HepG2 (cell line): ENCODE measurements around the gene MEG3. TPM values are rescaled to one million over a fixed set of nuclear protein-coding genes. Genes with fewer than 3 reads are reported as not detected.

Experiments
- ATAC-seq: fragments of 200-7000 bp; cut with Tn5 transposase; 3 replicates; pipeline ENCODE4 v1.9.1; 2020; ENCODE audit warnings: mild to moderate bottlenecking, moderate library complexity
- BruUV-seq: library from RNA; stranded (reverse); fragments of 400-500 nt; replicated peaks from 2 replicates; lab custom pipeline; 2021; lab: Mats Ljungman, UMichigan
- CTCF ChIA-PET: fragments of 300-600 bp; formaldehyde crosslinking; extraction: SDS; loops from one replicate; lab custom pipeline; 2021; ENCODE audit warnings: low total read pairs, inconsistent platforms, low intra/inter-chr PET ratio; lab: Yijun Ruan, JAX
- POLR2A ChIA-PET: fragments of 350-600 bp; sonication (Branson Sonifier 250); formaldehyde crosslinking; loops from one replicate; lab custom pipeline; 2020; ENCODE audit warnings: antibody characterized with exemption, inconsistent platforms; lab: Yijun Ruan, JAX
- DNase-seq: peaks from one replicate; pipeline ENCODE4 v3.0.0-alpha.2; 2015; ENCODE audit warnings: low spot score
- FAIRE-seq: peaks from 3 replicates; lab custom pipeline; 2011; peaks lifted over from hg19 to GRCh38; lab: Jason Lieb, UNC
- H2AFZ ChIP-seq: one replicate; pipeline ENCODE4 v1.6.1; 2011; ENCODE audit warnings: low read length, inconsistent platforms
- H3K27ac ChIP-seq: fragments of 300-600 bp; 3 replicates; pipeline ENCODE4 v1.8.0; 2011; ENCODE audit warnings: mixed run types, mild to moderate bottlenecking, mixed read lengths, low read length, inconsistent platforms; ENCODE audit not compliant: insufficient read depth; ENCODE audit errors: extremely low read length
- H3K27me3 ChIP-seq, 2 experiments: fragments of 200-600 bp in 1 of 2; 2 replicates in 1 of 2; 3 replicates in 1 of 2; pipeline versions ENCODE4 v1.6.0 to v1.8.0; 2011; ENCODE audit warnings: low read length in 2 of 2, mild to moderate bottlenecking in 2 of 2, moderate library complexity in 2 of 2, inconsistent platforms in 1 of 2; ENCODE audit not compliant: insufficient read depth in 2 of 2, control insufficient read depth in 1 of 2
- H3K36me3 ChIP-seq, 2 experiments: fragments of 200-600 bp in 1 of 2; replicated peaks in 1 of 2; 2 replicates in 1 of 2; 3 replicates in 1 of 2; pipeline versions ENCODE4 v1.5.1 to v1.8.0; 2011; ENCODE audit warnings: low read length in 2 of 2, inconsistent platforms in 1 of 2; ENCODE audit not compliant: insufficient read depth in 2 of 2, control insufficient read depth in 1 of 2
- H3K4me1 ChIP-seq: 2 replicates; pipeline ENCODE4 v1.5.1; 2012; ENCODE audit warnings: low read length, inconsistent platforms; ENCODE audit not compliant: insufficient read depth
- H3K4me2 ChIP-seq: 2 replicates; pipeline ENCODE4 v1.6.0; 2011; ENCODE audit warnings: low read depth, low read length, inconsistent platforms
- H3K4me3 ChIP-seq, 3 experiments: fragments of 200-600 bp in 1 of 3; sonication (generic), shearing (Covaris generic) in 1 of 3; replicated peaks in 1 of 3; 2 replicates each; pipeline ENCODE4 v1.5.1; 2011 to 2016; ENCODE audit warnings: low read length in 3 of 3, inconsistent platforms in 2 of 3, low read depth in 2 of 3, mild to moderate bottlenecking in 2 of 3, control low read depth in 1 of 3, mixed read lengths in 1 of 3; ENCODE audit not compliant: insufficient read depth in 1 of 3
- H3K79me2 ChIP-seq: one replicate; pipeline ENCODE4 v1.6.1; 2011; ENCODE audit warnings: low read length, inconsistent platforms; ENCODE audit not compliant: insufficient read depth
- H3K9ac ChIP-seq: 2 replicates; pipeline ENCODE4 v1.6.0; 2011; ENCODE audit warnings: mild to moderate bottlenecking, low read depth, low read length, inconsistent platforms; ENCODE audit not compliant: insufficient read depth
- H3K9me3 ChIP-seq: 2 replicates; pipeline ENCODE4 v1.5.1; 2012; ENCODE audit warnings: mild to moderate bottlenecking, low read length
- H4K20me1 ChIP-seq: 2 replicates; pipeline ENCODE4 v1.6.0; 2011; ENCODE audit warnings: inconsistent platforms, mild to moderate bottlenecking, low read length, moderate library complexity; ENCODE audit not compliant: insufficient read depth
- WGBS: methylation state at CpG from one replicate; pipeline ENCODE4 v1.1.6; 2017; ENCODE audit warnings: low lambda C conversion rate; 5-methylcytosine and 5-hydroxymethylcytosine counted together
- in situ Hi-C: cut with HindIII; loops from 2 replicates; pipeline ENCODE4 v1.10.0; 2017; ENCODE audit warnings: low pct_unique_long_range_greater_than_20kb; ENCODE audit not compliant: extremely low pct_ligation_motif_present
- intact Hi-C: fragments of 100-400 bp; cut with micrococcal nuclease; formaldehyde crosslinking; loops from one replicate; pipeline ENCODE4 v1.10.0; 2022; ENCODE audit not compliant: unreplicated experiment
- polyA plus RNA-seq, 8 experiments: library from polyadenylated mRNA; depleted of rRNA in 3 of 8; stranded (reverse) in 7 of 8; unstranded in 1 of 8; fragments of >200 nt; fragmentation: Illumina TruSeq in 4 of 8; extraction: Trizol in 4 of 8; gene quantifications; 2 replicates each; pipeline versions ENCODE4 v1.2.1 to v1.2.3, GENCODE V29; 2011 to 2016; ENCODE audit warnings: low read depth in 4 of 8, missing spikeins in 1 of 8, mixed read lengths in 1 of 8; ENCODE audit not compliant: insufficient read depth in 1 of 8
- total RNA-seq, 5 experiments: library from RNA; depleted of rRNA; stranded (reverse); fragments of >200 nt; fragmentation: Illumina TruSeq; extraction: Trizol; gene quantifications; 2 replicates each; pipeline ENCODE4 v1.2.3, GENCODE V29; 2016; ENCODE audit warnings: low read depth in 1 of 5
- TF ChIP-seq, protein P1 (sequence below): sonication (generic); formaldehyde crosslinking; IDR thresholded peaks from 2 replicates; pipeline ENCODE4 v1.5.0; 2020; ENCODE audit warnings: mild to moderate bottlenecking, missing genetic modification reagents
- TF ChIP-seq, protein P2 (sequence below), 2 experiments: fragments of 450-650 bp in 1 of 2; sonication (generic) in 1 of 2; formaldehyde crosslinking in 1 of 2; IDR thresholded peaks; 2 replicates each; pipeline versions ENCODE4 v1.6.1 to v1.8.0; 2016 to 2022; ENCODE audit warnings: antibody characterized with exemption in 1 of 2, mild to moderate bottlenecking in 1 of 2, missing genetic modification reagents in 1 of 2

The MEG3 gene
- total and polyA plus RNA-seq, 2 of the 13 experiments (the other 11 are each of a cell fraction or from before 2014, with no cell fraction given): 0.17 TPM; not detected in 1

DNA sequence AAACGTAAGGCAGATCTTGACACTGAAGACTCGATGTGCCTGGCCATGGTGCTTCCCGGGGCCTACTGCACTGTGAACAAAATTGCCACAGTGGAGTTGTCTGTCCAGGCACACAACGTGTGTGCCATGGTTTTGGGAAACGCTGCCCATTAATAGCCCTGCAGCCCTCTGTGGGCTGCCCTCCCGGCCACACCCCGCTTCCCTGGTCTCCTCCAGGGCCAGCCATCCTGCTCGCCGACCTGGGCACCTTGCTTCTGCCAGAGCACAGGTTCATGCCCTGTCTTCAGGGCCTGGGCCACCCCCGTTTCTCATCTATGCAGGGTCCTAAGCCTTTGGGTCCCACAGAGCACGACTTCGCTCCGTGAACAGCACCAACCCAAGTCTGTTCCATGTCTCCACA lies 18.9 kb downstream of the MEG3 start:
- Histone ChIP-seq H2AFZ (no peak overlapping the region), H3K4me3 (no peak overlapping the region), H3K27me3 (no peaks in the 10 kb centered on the region), H3K27ac (no peak overlapping the region), H3K36me3 (no peaks in the 10 kb centered on the region), H3K4me1 (peaks cover 63% of the 10 kb centered on the region), H3K4me2 (no peak overlapping the region), H4K20me1 (no peaks in the 10 kb centered on the region), H3K9ac (no peak overlapping the region), H3K79me2 (no peaks in the 10 kb centered on the region), H3K9me3 (no peaks in the 10 kb centered on the region)
- FAIRE-seq (no peak), ATAC-seq (no peak), DNase-seq (no peak)
- CTCF ChIA-PET: no interaction called here
- BruUV-seq: no TSS peak
- TF ChIP-seq, protein P1, sequence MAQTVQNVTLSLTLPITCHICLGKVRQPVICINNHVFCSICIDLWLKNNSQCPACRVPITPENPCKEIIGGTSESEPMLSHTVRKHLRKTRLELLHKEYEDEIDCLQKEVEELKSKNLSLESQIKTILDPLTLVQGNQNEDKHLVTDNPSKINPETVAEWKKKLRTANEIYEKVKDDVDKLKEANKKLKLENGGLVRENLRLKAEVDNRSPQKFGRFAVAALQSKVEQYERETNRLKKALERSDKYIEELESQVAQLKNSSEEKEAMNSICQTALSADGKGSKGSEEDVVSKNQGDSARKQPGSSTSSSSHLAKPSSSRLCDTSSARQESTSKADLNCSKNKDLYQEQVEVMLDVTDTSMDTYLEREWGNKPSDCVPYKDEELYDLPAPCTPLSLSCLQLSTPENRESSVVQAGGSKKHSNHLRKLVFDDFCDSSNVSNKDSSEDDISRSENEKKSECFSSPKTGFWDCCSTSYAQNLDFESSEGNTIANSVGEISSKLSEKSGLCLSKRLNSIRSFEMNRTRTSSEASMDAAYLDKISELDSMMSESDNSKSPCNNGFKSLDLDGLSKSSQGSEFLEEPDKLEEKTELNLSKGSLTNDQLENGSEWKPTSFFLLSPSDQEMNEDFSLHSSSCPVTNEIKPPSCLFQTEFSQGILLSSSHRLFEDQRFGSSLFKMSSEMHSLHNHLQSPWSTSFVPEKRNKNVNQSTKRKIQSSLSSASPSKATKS: no peak
- TF ChIP-seq, protein P2, sequence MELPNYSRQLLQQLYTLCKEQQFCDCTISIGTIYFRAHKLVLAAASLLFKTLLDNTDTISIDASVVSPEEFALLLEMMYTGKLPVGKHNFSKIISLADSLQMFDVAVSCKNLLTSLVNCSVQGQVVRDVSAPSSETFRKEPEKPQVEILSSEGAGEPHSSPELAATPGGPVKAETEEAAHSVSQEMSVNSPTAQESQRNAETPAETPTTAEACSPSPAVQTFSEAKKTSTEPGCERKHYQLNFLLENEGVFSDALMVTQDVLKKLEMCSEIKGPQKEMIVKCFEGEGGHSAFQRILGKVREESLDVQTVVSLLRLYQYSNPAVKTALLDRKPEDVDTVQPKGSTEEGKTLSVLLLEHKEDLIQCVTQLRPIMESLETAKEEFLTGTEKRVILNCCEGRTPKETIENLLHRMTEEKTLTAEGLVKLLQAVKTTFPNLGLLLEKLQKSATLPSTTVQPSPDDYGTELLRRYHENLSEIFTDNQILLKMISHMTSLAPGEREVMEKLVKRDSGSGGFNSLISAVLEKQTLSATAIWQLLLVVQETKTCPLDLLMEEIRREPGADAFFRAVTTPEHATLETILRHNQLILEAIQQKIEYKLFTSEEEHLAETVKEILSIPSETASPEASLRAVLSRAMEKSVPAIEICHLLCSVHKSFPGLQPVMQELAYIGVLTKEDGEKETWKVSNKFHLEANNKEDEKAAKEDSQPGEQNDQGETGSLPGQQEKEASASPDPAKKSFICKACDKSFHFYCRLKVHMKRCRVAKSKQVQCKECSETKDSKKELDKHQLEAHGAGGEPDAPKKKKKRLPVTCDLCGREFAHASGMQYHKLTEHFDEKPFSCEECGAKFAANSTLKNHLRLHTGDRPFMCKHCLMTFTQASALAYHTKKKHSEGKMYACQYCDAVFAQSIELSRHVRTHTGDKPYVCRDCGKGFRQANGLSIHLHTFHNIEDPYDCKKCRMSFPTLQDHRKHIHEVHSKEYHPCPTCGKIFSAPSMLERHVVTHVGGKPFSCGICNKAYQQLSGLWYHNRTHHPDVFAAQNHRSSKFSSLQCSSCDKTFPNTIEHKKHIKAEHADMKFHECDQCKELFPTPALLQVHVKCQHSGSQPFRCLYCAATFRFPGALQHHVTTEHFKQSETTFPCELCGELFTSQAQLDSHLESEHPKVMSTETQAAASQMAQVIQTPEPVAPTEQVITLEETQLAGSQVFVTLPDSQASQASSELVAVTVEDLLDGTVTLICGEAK (IDR thresholded peaks at IDR 0.05): no peak
- TF ChIP-seq, protein P2 (CRISPR knock-in tag; IDR thresholded peaks at IDR 0.05): no peak
- POLR2A ChIA-PET: no interaction called here
- 97% methylated on average over 11 of the region's 13 CpGs for WGBS
- intact Hi-C loops (no loop called here), in situ Hi-C loops (no loop called here)
